SK-N-SH (cell line): ENCODE data around the gene NTSR1. TPM values are rescaled to one million over a fixed set of nuclear protein-coding genes. Genes with fewer than 3 reads are reported as not detected.

Experiments used
- CTCF ChIA-PET: fragments of 300-600, 350-600 bp; formaldehyde crosslinking; extraction: SDS; loops from one replicate; lab custom pipeline; 2021; lab: Yijun Ruan, JAX
- POLR2A ChIA-PET: fragments of 350-600 bp; sonication (Branson Sonifier 250); formaldehyde crosslinking; extraction: SDS; loops from one replicate; lab custom pipeline; 2020; ENCODE audit warnings: antibody characterized with exemption, inconsistent platforms; lab: Yijun Ruan, JAX
- DNase-seq: peaks from one replicate; pipeline ENCODE4 v3.0.0; 2012
- H2AFZ ChIP-seq: fragments of 200-600 bp; sonication (generic); 2 replicates; pipeline ENCODE4 v1.8.1; 2016; ENCODE audit warnings: antibody characterized with exemption, mild to moderate bottlenecking, low read depth
- H3F3A ChIP-seq: fragments of 200-600 bp; sonication (generic); replicated peaks from 2 replicates; pipeline ENCODE3; 2016; ENCODE audit warnings: antibody characterized with exemption, mild to moderate bottlenecking; ENCODE audit not compliant: insufficient read depth
- H3K27ac ChIP-seq, 2 experiments: fragments of 200-500 bp in 1 of 2; fragments of 200-600 bp in 1 of 2; sonication (Bioruptor generic) in 1 of 2; sonication (generic), shearing (Covaris generic) in 1 of 2; 2 replicates each; pipeline versions ENCODE4 v1.5.1 to v1.6.1; 2014 to 2016; ENCODE audit warnings: low read depth in 2 of 2, inconsistent platforms in 1 of 2, low read length in 1 of 2, mild to moderate bottlenecking in 1 of 2, mixed read lengths in 1 of 2
- H3K27me3 ChIP-seq: fragments of 200-600 bp; sonication (generic), shearing (Covaris generic); 2 replicates; pipeline ENCODE4 v1.6.1; 2016; ENCODE audit warnings: mixed run types; ENCODE audit not compliant: insufficient read depth
- H3K36me3 ChIP-seq, 2 experiments: fragments of 200-500 bp in 1 of 2; fragments of 200-600 bp in 1 of 2; sonication (Bioruptor generic) in 1 of 2; sonication (generic) in 1 of 2; replicated peaks in 1 of 2; 2 replicates each; pipeline versions ENCODE3 to v1.5.1; 2014 to 2016; ENCODE audit warnings: low read length in 1 of 2, mild to moderate bottlenecking in 1 of 2; ENCODE audit not compliant: insufficient read depth in 2 of 2, control insufficient read depth in 1 of 2
- H3K4me1 ChIP-seq, 2 experiments: fragments of 200-500 bp in 1 of 2; fragments of 200-600 bp in 1 of 2; sonication (Bioruptor generic) in 1 of 2; sonication (generic), shearing (Covaris generic) in 1 of 2; 2 replicates each; pipeline versions ENCODE4 v1.5.1 to v1.6.1; 2014 to 2016; ENCODE audit warnings: low read depth in 1 of 2, low read length in 1 of 2, mixed run types in 1 of 2; ENCODE audit not compliant: insufficient read depth in 2 of 2, control insufficient read depth in 1 of 2
- H3K4me2 ChIP-seq: fragments of 200-600 bp; sonication (generic), shearing (Covaris generic); 2 replicates; pipeline ENCODE4 v1.6.1; 2017; ENCODE audit warnings: mixed run types
- H3K4me3 ChIP-seq, 2 experiments: fragments of 200-500 bp in 1 of 2; fragments of 200-600 bp in 1 of 2; sonication (Bioruptor generic) in 1 of 2; sonication (generic), shearing (Covaris generic) in 1 of 2; 2 replicates each; pipeline versions ENCODE4 v1.5.1 to v1.8.1; 2014 to 2016; ENCODE audit warnings: low read depth in 2 of 2, inconsistent platforms in 1 of 2, low read length in 1 of 2, mild to moderate bottlenecking in 1 of 2, mixed read lengths in 1 of 2, moderate library complexity in 1 of 2
- H3K79me2 ChIP-seq: fragments of 200-600 bp; sonication (generic); 2 replicates; pipeline ENCODE4 v1.8.1; 2017; ENCODE audit warnings: mild to moderate bottlenecking; ENCODE audit not compliant: insufficient read depth
- H3K9ac ChIP-seq: fragments of 200-600 bp; sonication (generic); 2 replicates; pipeline ENCODE4 v1.6.1; 2017; ENCODE audit warnings: mixed run types
- H3K9me2 ChIP-seq: fragments of 200-600 bp; sonication (generic); 2 replicates; pipeline ENCODE4 v1.6.1; 2017; ENCODE audit warnings: mixed run types
- H3K9me3 ChIP-seq: fragments of 200-600 bp; sonication (generic); 2 replicates; pipeline ENCODE4 v1.6.1; 2017; ENCODE audit warnings: mixed run types, mild to moderate bottlenecking, moderate library complexity
- H4K20me1 ChIP-seq: fragments of 200-600 bp; sonication (generic); 2 replicates; pipeline ENCODE4 v1.6.1; 2017; ENCODE audit warnings: mild to moderate bottlenecking, mixed run types; ENCODE audit not compliant: insufficient read depth
- EP300 ChIP-seq, 2 experiments: IDR thresholded peaks; 2 replicates each; pipeline versions ENCODE4 v1.4.0 to v1.6.1; 2012; ENCODE audit warnings: borderline replicate concordance in 1 of 2, low read depth in 1 of 2, low read length in 1 of 2
- EZH2phosphoT487 ChIP-seq: fragments of 200-600 bp; sonication (generic); IDR thresholded peaks from 2 replicates; pipeline ENCODE4 v1.6.1; 2017; ENCODE audit warnings: low read depth, mixed run types, mild to moderate bottlenecking, antibody characterized with exemption, moderate library complexity, borderline replicate concordance
- FOXJ3 ChIP-seq: sonication (generic); formaldehyde crosslinking; IDR thresholded peaks from 2 replicates; pipeline ENCODE4 v1.5.1; 2020; ENCODE audit warnings: mild to moderate bottlenecking, missing genetic modification reagents
- GATA2 ChIP-seq: sonication (generic); formaldehyde crosslinking; IDR thresholded peaks from 2 replicates; pipeline ENCODE4 v1.5.0; 2020; ENCODE audit warnings: mild to moderate bottlenecking, missing genetic modification reagents
- MEF2A ChIP-seq: IDR thresholded peaks from 2 replicates; pipeline ENCODE4 v1.4.0; 2012; ENCODE audit warnings: low read depth, borderline replicate concordance
- MXI1 ChIP-seq: IDR thresholded peaks from 2 replicates; pipeline ENCODE4 v1.6.1; 2012; ENCODE audit warnings: mild to moderate bottlenecking, low read depth, low read length, improper control_type of control experiment
- NFIC ChIP-seq: IDR thresholded peaks from 2 replicates; pipeline ENCODE4 v1.4.0; 2012; ENCODE audit warnings: borderline replicate concordance
- NRF1 ChIP-seq: IDR thresholded peaks from 2 replicates; pipeline ENCODE4 v1.6.1; 2012; ENCODE audit warnings: low read depth, mild to moderate bottlenecking, low read length
- RFX5 ChIP-seq: IDR thresholded peaks from 2 replicates; pipeline ENCODE4 v1.6.1; 2012; ENCODE audit warnings: mild to moderate bottlenecking, improper control_type of control experiment, low read length
- SIN3A ChIP-seq: IDR thresholded peaks from 2 replicates; pipeline ENCODE4 v1.6.1; 2012; ENCODE audit warnings: low read depth, mild to moderate bottlenecking, low read length, moderate library complexity, borderline replicate concordance
- TEAD4 ChIP-seq: IDR thresholded peaks from 2 replicates; pipeline ENCODE4 v1.4.0; 2012; ENCODE audit warnings: mild to moderate bottlenecking, borderline replicate concordance; ENCODE audit not compliant: insufficient read depth
- YY1 ChIP-seq: IDR thresholded peaks from 2 replicates; pipeline ENCODE4 v1.4.0; 2012; ENCODE audit warnings: low read depth, mild to moderate bottlenecking
- WGBS: methylation state at CpG from one replicate; pipeline ENCODE4 v1.1.6; 2017; ENCODE audit warnings: low lambda C conversion rate; 5-methylcytosine and 5-hydroxymethylcytosine counted together
- polyA plus RNA-seq, 3 experiments: library from polyadenylated mRNA; depleted of rRNA; stranded (reverse); fragments of >200 nt; gene quantifications; 2 replicates each; pipeline ENCODE4 v1.2.3, GENCODE V29; 2012
- TF ChIP-seq, protein P1 (sequence below): fragments of 200-600 bp; sonication (generic); IDR thresholded peaks from 2 replicates; pipeline ENCODE4 v1.6.1; 2017; ENCODE audit warnings: antibody characterized with exemption, mild to moderate bottlenecking, moderate library complexity
- TF ChIP-seq, protein P2 (sequence below): IDR thresholded peaks from 2 replicates; pipeline ENCODE4 v1.4.0; 2012; ENCODE audit warnings: low read depth, borderline replicate concordance
- TF ChIP-seq, protein P3 (sequence below): IDR thresholded peaks from 2 replicates; pipeline ENCODE4 v1.4.0; 2012; ENCODE audit warnings: low read depth

NTSR1 gene
- polyA plus RNA-seq, 1 of the 3 experiments (the other 2 are of a cell fraction): 8.2 TPM

GRCh38 chr20:62801284-62802010 lies 92.8 kb downstream of the NTSR1 start:
- CTCF ChIA-PET: interaction anchor here (1.0 to 3.8 kb wide), 2 partner anchors 10 to 14 kb away, joined by 4 to 17 read pairs; no protein-coding TSS in a partner anchor
- H2AFZ ChIP-seq: no peak overlapping the region
- peaks cover 22 to 35% of the 10 kb centered on the region in 2 experiments for H3K36me3 ChIP-seq
- H3K9me3 ChIP-seq: no peaks in the 10 kb centered on the region
- H3K27ac ChIP-seq: no peak overlapping the region
- peaks cover 29% of the 10 kb centered on the region for H3K79me2 ChIP-seq
- TF ChIP-seq EZH2phosphoT487: no peak
- no peak for TF ChIP-seq RFX5
- TF ChIP-seq, protein P1, sequence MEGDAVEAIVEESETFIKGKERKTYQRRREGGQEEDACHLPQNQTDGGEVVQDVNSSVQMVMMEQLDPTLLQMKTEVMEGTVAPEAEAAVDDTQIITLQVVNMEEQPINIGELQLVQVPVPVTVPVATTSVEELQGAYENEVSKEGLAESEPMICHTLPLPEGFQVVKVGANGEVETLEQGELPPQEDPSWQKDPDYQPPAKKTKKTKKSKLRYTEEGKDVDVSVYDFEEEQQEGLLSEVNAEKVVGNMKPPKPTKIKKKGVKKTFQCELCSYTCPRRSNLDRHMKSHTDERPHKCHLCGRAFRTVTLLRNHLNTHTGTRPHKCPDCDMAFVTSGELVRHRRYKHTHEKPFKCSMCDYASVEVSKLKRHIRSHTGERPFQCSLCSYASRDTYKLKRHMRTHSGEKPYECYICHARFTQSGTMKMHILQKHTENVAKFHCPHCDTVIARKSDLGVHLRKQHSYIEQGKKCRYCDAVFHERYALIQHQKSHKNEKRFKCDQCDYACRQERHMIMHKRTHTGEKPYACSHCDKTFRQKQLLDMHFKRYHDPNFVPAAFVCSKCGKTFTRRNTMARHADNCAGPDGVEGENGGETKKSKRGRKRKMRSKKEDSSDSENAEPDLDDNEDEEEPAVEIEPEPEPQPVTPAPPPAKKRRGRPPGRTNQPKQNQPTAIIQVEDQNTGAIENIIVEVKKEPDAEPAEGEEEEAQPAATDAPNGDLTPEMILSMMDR: no peak
- no peak for TF ChIP-seq YY1
- no peak for TF ChIP-seq FOXJ3 (CRISPR knock-in tag)
- no peak for TF ChIP-seq EP300 (IDR thresholded peaks at IDR 0.05; ENCODE audit: borderline replicate concordance in 1 of 2, low read depth in 1 of 2, low read length in 1 of 2)
- TF ChIP-seq, protein P2, sequence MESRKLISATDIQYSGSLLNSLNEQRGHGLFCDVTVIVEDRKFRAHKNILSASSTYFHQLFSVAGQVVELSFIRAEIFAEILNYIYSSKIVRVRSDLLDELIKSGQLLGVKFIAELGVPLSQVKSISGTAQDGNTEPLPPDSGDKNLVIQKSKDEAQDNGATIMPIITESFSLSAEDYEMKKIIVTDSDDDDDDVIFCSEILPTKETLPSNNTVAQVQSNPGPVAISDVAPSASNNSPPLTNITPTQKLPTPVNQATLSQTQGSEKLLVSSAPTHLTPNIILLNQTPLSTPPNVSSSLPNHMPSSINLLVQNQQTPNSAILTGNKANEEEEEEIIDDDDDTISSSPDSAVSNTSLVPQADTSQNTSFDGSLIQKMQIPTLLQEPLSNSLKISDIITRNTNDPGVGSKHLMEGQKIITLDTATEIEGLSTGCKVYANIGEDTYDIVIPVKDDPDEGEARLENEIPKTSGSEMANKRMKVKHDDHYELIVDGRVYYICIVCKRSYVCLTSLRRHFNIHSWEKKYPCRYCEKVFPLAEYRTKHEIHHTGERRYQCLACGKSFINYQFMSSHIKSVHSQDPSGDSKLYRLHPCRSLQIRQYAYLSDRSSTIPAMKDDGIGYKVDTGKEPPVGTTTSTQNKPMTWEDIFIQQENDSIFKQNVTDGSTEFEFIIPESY: no peak
- no peak for TF ChIP-seq NRF1
- TF ChIP-seq, protein P3, sequence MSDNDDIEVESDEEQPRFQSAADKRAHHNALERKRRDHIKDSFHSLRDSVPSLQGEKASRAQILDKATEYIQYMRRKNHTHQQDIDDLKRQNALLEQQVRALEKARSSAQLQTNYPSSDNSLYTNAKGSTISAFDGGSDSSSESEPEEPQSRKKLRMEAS: no peak
- TF ChIP-seq MXI1: no peak
- TF ChIP-seq SIN3A: no peak
- no peak for TF ChIP-seq NFIC
- no peak for TF ChIP-seq GATA2
- TF ChIP-seq MEF2A: no peak
- TF ChIP-seq TEAD4: no peak
- TF ChIP-seq, all 33 proteins: peak for 0
- Histone ChIP-seq H3K4me3 (no peak overlapping the region), H3K27me3 (no peaks in the 10 kb centered on the region), H3F3A (peaks cover 12% of the 10 kb centered on the region), H3K9ac (no peak overlapping the region), H3K9me2 (no peaks in the 10 kb centered on the region), H4K20me1 (peaks cover 16% of the 10 kb centered on the region), H3K4me2 (no peak overlapping the region), H3K4me1 (peaks cover 14 to 26% of the 10 kb centered on the region in 2 experiments; a peak in 3 of 4 replicates)
- POLR2A ChIA-PET: no interaction called here
- no peak for DNase-seq
- 91% methylated on average over 11 of the region's 15 CpGs for WGBS
